Stimulated activated CD4-positive, alpha-beta T cell treated with anti-CD3 and anti-CD28 coated beads, Interleukin-4, amount 100 ng/mL, for 4 hours (primary cell): Measurements from ENCODE around the gene NHP2.
"Not testable (repeated sequence)": the region's sequence is repeated elsewhere in the genome, so short reads cannot be mapped to it uniquely, and the experiment has no call there.

Experiments used
- DNase-seq, 2 experiments: peaks; one replicate each; pipeline ENCODE4 v3.0.0-alpha.2; 2020

The NHP2 gene

GRCh38 chr5:178129296-178129695 lies 24.4 kb downstream of the NHP2 start:
- no peak for DNase-seq

DNA sequence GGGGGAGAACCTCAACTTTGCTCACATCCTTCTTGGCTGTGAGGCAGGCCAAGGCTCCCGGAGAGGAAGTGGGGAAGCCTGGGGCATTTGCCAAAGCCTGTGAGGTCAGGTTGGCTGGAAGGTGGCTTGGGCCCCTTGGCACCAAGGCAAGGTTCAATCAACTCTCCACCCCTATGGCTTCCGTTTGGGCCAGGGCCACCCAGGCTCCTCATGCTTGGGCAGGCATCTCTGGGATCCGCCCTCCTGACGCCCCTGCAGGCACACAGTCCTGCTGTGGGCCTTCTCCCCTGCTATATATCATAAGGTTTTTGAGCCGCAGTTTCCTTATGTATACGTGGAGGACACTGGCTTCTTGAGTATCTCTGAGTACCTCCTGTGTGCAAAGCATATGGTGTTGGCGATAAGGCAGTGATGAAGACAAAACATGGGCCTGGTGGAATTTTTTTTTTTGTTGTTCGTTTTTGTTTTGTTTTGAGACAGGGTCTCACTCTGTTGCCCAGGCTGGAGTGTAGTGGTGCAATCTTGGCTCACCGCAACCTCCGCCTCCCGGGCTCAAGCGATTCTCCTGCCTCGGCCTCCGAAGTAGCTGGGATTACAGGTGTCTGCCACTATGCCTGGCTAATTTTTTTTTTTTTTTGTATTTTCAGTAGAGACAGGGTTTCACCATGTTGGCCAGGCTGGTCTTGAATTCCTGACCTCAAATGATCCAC lies 26.2 kb downstream of the NHP2 start:
- DNase-seq, result not testable (repeated sequence)

GRCh38 chr5:178126556-178126955 lies 27.1 kb downstream of the NHP2 start:
- DNase-seq, result no peak

DNA sequence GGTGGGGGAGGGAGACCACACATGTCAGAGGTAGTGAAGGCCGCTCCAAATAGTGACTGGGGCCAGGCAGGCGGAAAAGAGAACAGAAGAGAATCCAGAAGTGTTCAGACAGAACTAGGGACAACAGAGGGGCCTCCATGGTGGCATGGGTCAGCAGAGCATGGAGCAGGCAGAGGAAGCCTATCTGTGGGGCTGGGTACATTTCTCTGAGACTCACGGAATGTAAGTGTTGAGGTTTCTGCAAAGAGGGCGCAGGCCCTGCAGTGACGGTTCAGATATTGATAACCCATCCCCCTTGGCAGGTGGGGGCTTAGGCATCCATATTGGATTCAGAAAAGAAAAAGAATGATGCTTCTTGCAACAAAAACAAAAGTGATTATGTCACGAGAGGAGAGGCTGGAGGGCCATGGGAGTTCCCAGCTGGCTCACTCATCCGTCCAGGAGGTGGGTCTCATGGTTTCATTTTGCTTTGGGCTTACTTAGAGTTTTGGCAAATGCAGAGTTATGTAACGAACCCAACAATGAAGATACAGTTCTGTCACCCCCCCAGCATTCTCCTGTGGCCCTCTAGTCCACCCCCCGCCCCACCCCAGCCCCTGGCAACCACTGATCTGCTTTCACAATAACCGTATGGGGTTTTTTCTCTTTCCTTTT lies 28.3 kb downstream of the NHP2 start:
- no peak for DNase-seq

GRCh38 chr5:178123966-178124925 lies 29.4 kb downstream of the NHP2 start:
- DNase-seq, result no peak

GRCh38 chr5:178123094-178123965 lies 30.4 kb downstream of the NHP2 start:
- DNase-seq, result no peak

DNA sequence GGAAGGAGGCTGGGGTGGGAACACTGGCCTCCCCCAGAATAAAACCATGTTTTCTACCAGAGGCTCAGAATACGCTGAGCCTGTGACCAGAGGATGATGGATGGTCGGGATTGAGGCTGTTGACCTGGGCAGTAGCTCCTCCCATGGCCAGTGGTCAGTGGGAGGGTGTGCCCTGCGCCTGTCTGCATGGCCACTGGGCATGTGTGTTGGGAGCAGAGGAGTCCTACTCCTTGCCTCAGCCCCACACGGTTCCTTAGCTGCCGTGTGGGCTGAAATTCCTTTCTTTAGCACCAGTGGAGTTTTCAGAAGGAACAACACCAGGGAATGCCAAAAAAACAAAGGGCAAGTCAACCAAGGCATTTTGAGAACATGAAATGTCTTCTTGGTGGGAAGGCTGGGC lies 31.3 kb downstream of the NHP2 start:
- DNase-seq, result no peak

- DNase-seq, result no peak
These were observed 32.1 kb downstream of the NHP2 start for GRCh38 chr5:178121391-178122276.

GRCh38 chr5:178120607-178121357 lies 32.9 kb downstream of the NHP2 start:
- peak; percentile 70 to 79 for DNase-seq

DNA sequence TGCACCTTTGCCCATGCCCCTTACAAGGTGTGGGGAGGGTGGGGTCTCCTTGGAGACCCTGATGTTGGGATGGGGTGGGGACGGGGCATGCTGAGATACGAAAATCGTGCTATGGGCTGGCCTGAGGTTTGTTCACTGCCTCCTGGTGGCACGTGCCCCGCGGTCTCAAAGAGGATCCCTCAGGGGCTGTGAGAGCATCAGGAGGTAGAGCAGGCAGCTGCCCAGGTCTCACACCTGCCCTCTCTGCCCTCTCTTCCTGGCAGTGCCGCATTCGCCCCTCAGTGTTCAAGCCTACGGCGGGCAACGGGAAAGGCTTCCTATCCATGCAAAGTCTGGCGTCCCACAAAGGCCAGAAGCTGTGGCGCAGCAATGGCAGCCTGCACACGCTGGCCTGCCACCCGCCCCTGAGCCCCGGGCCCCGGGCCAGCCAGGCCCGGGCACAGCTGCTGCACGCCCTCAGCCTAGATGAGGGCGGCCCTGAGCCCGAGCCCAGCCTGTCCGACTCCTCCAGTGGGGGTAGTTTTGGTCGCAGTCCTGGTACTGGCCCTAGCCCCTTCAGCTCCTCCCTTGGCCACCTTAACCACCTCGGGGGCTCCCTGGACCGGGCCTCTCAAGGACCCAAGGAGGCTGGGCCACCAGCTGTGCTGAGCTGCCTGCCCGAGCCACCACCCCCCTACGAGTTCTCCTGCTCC lies 33.6 kb downstream of the NHP2 start:
- no peak for DNase-seq

DNA sequence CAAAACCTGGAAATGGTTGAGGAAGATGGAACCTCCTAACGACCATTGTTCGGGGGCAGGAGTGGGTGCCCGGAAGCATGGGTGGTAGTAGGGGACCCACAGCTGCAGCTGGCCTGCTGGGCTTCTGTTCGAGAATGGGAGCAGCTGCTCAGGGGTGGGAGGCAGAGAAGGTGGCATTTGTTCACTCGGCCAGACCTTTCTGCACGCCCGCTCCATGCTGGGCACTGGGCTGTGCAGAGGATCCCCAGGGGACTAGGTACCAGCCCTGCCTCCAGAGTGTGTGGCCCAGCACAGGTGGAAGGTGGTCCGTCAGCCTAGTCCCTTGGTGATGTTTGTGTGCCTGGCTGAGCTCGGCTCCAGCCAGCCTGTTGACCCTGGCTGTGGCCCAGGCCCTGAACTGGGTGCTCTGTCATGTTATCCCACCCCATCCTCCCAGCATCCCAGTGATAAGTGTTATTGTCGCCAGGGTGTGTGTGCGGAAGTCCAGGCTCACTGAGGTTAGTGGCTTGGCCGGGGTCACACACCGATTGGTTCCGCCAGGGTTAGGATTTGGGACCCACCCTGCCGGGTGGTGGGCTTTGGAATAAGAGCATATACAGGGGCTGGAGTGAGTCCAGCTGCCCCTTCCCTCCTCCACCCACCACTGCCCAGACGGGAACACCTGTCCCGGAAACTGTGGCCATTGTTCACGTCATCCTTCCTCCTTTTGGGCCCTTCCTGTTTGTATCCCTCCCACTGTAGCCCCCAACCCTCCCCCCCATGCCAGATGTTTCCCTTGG lies 35.6 kb downstream of the NHP2 start:
- no peak for DNase-seq

DNA sequence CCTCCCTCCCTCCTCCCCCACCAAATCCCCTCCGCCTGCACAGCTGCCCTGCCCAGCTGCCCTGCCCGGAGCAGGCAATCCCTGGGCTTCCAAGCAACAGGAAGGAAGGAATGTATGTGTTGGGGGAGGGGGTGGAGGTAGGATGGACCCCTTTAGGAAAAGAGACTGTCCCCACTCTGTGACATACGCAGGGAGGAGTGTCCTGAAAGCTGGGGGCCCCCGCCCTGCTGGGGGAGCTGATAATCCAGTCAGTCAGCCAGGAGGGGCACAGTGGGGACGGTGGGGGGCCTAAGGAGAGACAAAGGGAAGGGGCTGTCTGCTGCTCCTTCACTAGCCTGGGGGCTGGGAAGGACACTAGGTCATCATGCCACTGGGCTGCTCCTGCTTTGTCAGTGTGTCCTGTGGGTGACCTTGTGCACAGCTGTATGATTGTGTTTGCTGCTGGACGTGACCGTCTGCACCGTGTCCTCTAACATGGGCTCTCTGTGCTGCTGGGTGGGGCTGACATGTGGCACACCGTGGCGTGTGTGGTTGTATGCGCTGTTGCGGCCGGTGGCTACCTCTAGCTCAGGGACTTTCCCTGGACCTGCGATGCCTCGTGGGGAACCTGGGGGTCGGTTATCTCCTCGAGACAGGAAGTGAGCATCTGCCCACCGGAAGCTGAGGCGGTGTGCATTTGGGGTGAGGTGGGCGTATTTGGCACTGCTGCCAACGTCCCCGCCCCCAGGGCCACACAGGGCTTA lies 37.4 kb downstream of the NHP2 start:
- DNase-seq, result peak; percentile 39 to 76

- no peak for DNase-seq
These were observed 37.9 kb downstream of the NHP2 start for GRCh38 chr5:178115814-178116142.

DNA sequence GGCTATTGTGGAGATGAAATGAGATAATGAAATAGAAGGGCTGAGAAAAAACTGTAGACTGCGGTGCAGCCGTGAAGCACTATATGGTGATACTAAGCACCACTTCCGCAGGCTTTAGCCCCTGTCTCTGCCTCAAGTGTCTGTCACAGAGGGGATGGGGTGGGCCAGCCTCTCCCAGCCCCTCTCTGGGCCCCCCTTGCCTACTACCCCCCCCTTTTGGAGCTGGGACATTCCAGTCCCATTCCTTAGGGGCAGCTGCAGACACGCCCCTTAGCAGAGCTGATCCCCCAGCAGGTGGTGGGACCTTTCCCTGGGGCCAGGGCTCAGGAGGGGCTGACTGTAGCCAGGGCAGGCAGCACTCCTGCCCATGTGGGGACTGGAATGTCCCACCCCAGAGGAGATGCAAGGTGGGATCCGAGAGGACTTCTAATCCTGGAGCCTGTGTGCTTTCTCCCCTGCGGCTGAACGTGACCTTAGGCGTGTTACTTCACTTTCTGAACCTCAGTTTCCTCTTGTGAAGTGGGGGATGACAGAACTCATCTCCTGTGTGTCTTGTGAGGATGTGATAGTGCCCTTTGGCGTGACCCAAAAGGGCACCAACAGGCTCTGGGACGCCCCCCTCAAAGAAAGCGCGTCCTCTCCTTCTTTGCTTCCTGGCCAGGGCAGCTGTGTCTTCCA lies 38.4 kb downstream of the NHP2 start:
- DNase-seq, result no peak

DNA sequence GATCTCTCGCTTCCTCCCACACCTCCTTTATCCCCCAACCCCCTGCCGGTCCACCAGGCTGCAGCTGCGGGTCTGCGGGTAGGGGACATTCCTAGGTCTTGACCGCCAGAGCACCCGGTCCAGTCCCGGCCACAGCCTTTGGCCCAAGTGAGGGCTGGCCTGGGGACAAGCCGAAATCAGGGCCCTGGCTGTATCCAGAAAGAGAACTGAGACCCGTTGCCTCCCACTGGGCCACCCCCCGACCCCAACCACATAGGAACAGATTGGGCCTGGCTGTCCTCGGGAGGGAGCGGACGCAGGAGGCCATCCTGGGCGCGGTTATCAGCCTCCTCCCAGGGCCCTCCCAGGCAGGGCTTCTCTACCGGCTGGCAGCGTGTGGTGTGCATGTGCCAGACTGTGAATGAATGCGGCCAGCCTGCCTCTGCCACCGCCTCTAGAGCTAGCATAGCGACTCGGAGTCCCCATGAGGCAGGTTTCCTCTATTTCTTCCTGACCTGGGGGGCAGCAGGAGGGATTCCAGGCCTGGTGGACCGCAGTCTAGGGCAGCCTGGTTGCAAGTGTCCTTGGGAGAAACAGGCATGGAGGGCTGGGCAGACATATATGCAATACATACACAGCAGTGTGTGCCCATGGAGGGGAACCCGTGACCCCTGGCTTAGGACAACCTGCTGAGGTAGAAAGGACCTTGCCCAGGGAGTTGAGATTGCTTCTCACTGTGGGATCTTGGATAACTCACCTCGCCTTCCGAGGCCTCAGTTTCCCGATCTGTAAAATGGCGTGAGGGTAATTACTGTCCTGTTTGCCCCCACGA lies 39.2 kb downstream of the NHP2 start:
- peak; percentile 35 for DNase-seq

DNA sequence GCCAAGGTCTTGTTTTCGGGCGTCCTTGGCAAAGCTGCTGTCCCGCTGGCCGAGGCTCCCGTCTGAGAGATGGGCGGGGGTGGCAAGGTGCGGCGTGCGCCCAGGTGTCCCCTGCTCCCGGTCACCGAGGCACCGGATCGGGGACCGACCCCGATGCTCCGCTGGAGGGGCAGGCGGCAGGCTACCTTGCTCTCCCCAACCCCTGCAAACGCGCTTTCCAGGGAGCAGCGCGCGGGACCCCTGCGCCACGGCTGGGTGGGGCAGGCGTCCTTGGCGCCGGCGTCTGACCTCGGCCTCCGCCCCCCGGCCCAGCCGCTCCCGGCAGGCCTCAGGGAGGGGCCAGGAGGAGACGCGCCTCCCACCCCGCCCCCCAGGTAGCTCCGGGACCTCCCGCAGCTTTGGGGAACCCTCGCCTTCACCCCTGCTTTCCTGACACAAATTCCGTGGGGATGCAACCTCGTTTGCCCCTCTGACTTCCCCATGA lies 39.8 kb downstream of the NHP2 start:
- DNase-seq, result peak in 1 of 2 experiments; percentile 28
